ENCODE data around the gene PXN. TPM values are rescaled to one million over a fixed set of nuclear protein-coding genes. Genes with fewer than 3 reads are reported as not detected.
A peak's percentile ranks its signal among the peaks of the same experiment; 100 is the strongest.

Gene PXN
- 40.1 and 46.9 TPM in 2 replicates for total RNA-seq (2014; rRNA removed; shearing (Covaris generic))
- 31.3 and 36.8 TPM in 2 replicates for polyA plus RNA-seq (2014; cell fraction: nucleus; rRNA removed)

GRCh38 chr12:120265473-120266179, at the start of gene PXN:
Gene PXN (minus strand): TSS chr12:120265730. CDS start chr12:120265629, 101 bp downstream.
- peak; percentile 76 for DNase-seq (ENCODE audit: extremely low read depth, low read depth)

GRCh38 chr12:120314220-120314619, 48.7 kb upstream of the PXN start:
- no peak for DNase-seq (ENCODE audit: extremely low read depth, low read depth)

DNA sequence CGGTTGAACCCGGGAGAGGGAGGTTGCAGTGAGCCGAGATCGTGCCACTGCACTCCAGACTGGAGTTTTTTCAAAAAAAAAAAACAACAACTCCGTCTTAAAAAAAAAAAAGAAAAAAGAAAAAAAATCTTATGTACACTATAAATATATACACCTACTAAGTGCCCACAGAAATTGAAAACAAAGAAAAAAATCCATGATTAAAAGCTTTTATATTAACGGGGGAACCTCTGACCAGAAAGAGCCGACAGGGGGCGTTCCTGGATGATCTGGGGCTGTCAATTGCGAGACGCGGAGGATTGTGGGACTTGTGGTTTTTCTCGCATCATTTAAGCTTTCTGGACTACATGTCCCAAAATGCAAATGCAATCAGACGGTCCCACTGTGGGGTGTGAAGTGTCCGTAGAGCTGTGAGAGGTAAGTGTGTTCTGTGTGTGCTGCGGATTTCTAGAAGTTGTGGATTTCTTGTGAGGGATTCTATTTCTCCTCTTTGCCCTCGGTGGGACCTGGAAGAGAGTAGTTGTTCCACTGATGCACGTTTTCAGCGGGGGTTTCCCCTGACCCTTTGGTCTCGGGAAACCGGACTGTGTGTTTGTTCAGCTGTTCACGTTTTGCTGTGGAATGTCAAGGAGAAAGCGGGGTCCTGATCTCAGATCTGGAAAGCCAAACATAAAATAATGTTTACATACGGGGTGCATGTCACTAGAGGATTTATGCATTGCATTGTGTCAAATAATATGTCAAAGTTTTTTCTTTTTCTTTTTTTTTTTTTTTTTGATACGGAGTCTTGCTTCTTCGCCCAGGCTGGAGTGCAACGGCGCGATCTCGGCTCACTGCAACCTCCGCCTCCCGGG, 36.7 kb upstream of the PXN start, which contains the start of gene SIRT4:
TSS of gene SIRT4 (plus strand) at position 360 of the 854 bp plus-strand sequence. CDS start 1,241 bp downstream, outside the sequence.
- DNase-seq (ENCODE audit: extremely low read depth, low read depth): peak; percentile 95

GRCh38 chr12:120292661-120293531, 27.4 kb upstream of the PXN start, which contains the start of gene RNU4-1:
Gene RNU4-1 (minus strand): TSS chr12:120293237.
- peak; percentile 96 for DNase-seq (ENCODE audit: extremely low read depth, low read depth)

DNA sequence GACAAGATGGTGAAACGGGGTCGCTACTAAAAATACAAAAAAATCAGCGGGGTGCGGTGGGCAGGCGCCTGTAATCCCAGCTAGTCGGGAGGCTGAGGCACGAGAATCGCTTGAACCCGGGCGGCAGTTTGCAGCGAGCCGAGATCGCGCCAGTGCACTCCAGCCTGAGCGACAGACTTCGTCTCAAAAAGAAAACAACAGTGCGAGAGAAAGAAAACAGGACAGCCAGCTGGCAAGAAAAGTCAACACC, 26.8 kb upstream of the PXN start:
- DNase-seq (ENCODE audit: extremely low read depth, low read depth): no peak

DNA sequence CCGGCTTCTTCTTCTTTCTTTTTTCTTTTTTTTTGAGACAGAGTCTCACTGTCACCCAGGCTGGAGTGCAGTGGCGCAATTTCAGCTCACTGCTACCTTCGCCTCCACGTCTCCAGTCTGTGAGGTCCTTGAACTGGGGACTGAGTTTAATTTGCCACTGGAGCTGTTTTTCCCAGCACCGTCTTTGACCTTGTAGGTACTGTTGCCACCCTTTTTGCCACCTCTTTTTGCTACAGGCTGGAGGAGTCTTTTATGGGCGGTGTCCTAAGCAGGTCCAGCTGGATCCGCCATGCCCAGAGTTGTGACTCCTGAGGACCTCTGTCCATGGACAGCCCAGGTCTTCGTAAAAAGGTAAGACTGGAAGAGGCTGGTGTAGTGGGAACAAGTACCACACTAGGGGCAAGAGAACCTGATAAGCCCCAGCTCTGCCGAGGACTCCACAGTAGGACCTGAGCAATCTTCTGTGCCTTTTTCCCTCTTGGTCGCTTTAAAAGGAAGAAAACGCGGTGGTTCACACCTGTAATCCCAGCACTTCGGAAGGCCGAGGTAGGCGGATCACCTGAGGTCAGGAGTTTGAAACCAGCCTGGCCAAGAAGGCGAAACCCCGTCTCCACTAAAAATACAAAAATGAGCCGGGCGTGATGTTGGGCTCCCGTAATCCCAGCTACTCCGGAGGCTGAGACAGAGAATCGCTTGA, 25.2 kb upstream of the PXN start:
- no peak for DNase-seq (ENCODE audit: extremely low read depth, low read depth)

- DNase-seq (ENCODE audit: extremely low read depth, low read depth): no peak
These were observed 22.0 kb upstream of the PXN start for GRCh38 chr12:120287491-120287890.

DNA sequence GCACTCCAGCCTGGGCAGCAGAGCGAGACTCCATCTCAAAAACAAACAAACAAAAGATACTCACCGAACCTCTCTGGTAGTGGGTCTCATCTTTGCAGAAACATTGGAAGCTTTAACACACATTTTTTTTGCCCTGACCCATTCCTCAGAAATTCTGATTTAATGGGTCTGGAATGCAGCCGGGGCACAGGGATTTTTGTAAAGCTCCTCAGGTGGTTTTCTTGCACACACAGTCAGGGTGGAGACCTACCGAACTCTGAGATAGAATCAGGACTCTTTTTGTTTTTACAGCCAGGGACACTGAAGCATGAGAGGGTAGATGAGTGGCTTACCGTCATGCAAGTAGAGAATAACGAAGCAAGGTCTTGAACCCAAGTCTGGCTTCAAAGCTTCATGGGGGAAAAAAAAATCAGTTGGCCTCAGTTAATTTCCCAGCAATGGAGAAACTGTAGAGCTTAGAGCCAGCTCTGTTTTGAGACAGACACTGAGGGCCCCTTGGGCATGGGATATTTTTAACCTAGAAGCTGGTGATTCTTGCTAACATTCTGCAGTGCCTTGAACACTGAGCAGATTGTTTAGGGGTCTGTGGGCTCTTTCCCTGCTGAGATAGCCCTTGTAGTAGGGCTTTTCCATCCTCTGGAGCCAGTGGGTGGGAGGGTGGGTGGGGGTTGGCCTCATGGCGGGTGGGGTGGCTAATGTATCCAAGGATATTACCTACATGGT, 21.4 kb upstream of the PXN start:
- no peak for DNase-seq (ENCODE audit: extremely low read depth, low read depth)

DNA sequence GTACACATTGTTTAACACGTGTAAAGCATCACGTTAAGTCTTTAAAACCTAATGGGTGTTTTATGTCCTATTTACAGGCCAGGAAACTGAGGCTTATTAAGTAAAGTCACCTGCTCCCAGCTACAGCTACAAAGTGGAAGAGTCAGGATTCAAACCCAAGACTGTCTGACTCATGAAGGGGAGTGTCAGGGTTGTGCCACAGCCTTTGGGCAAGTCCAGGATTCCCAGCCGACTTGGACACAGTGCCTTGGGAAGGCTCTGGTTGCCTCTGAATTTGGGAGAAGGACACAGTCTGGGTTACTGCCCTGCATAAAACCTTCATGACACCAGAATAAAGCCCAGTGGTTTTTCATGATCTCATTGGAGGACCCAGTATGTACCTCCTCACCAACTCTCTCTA, 18.9 kb upstream of the PXN start:
- DNase-seq (ENCODE audit: extremely low read depth, low read depth): no peak

GRCh38 chr12:120283318-120283717, 17.8 kb upstream of the PXN start:
- DNase-seq (ENCODE audit: extremely low read depth, low read depth): no peak

DNA sequence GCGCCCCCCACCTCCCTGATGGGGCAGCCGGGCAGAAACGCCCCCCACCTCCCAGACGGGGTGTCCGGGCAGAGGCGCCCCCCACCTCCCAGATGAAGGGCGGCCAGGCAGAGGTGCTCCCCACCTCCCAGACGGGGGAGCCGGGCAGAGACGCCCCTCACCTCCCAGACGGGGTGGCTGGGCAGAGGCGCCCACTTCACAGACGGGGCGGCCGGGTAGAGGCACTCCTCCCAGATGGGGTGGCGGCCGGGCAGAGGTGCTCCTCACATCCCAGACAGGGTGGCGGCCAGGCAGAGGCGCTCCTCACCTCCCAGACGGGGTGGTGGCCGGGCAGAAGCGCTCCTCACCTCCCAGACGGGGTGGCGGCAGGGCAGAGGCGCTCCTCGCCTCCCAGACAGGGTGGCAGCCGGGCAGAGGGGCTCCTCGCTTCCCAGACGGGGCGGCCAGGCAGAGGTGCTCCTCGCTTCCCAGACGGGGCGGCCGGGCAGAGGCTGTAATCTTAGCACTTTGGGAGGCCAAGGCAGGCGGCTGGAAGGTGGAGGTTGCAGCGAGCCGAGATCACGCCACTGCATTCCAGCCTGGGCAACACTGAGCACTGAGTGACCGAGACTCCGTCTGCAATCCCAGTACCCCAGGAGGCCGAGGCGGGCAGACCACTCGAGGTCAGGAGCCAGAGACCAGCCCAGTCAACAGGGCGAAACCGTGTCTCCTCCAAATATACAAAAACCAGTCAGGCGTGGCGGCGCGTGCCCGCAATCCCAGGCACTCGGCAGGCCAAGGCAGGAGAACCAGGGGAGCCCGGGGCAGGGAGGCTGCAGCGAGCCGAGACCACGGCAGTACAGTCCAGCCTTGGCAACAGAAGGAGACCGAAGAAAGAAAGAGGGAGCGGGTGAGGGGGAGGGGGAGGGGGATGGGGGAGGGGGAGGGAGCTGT, 12.9 kb upstream of the PXN start:
- DNase-seq (ENCODE audit: extremely low read depth, low read depth): no peak

DNA sequence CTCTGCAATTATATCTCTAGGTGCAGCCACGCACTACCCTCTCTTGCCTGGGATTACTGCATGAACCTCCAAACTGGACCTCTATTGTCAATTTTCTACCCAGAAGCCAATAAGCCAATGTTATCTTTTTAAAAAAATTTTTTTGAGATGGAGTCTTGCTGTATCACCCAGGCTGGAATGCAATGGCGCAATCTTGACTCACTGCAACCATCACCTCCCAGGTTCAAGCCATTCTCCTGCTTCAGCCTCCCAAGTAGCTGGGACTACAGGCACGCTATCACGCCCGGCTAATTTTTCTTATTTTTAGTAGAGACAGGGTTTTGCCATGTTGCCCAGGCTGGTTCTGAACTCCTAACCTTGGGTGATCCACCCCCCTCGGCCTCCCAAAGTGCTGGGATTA, 11.2 kb upstream of the PXN start:
- no peak for DNase-seq (ENCODE audit: extremely low read depth, low read depth)

DNA sequence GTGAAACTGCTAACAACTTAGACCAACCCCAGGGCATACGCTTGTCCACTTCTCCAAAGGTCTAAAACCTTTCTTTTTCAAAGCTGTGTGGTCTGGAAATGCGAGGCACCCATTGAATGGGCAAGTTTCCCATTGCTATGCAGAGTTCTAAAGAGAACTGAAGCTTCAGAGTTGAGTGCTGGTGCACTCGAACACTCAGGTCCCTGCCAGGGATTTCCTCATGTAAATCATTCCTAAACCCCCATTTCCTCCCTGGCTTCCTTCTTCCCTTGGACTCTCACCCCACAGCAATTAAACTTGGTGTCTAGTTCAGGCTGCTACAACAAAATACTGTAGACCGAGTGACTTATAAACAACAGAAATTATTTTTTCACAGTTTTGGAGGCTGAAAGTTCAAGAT, 2.2 kb upstream of the PXN start:
- no peak for DNase-seq (ENCODE audit: extremely low read depth, low read depth)

GRCh38 chr12:120266180-120266870, 795 bp upstream of the PXN start:
- DNase-seq (ENCODE audit: extremely low read depth, low read depth): no peak

DNA sequence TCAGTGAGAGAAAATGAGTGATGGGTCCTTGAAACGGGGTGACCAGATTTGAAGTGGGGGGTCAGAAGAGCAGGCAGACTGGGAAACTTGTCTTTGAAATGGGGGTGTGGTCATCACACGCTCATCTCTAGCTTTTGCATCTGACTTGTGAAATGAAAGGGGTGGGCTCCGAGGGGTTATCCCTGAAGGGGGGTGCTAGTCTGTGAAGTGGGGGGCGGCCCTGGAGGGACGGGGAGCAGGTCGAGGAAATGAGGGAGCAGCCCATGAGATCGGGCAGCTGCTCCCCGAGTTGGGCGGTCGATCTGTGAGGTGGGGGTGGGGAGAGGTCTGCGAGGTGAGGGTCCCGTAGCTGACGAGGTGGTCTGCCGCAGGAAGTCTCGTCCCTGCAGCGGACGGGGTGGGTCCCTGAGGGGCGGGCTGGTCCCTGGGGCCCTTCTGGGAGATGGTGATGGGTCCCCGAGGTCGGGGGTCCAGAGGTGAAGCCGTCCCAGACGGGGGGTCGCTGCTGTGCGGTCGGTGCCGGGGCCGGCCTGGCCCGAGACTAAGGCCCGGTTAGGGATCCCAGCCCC, 542 bp downstream of the PXN start:
- DNase-seq (ENCODE audit: extremely low read depth, low read depth): no peak

DNA sequence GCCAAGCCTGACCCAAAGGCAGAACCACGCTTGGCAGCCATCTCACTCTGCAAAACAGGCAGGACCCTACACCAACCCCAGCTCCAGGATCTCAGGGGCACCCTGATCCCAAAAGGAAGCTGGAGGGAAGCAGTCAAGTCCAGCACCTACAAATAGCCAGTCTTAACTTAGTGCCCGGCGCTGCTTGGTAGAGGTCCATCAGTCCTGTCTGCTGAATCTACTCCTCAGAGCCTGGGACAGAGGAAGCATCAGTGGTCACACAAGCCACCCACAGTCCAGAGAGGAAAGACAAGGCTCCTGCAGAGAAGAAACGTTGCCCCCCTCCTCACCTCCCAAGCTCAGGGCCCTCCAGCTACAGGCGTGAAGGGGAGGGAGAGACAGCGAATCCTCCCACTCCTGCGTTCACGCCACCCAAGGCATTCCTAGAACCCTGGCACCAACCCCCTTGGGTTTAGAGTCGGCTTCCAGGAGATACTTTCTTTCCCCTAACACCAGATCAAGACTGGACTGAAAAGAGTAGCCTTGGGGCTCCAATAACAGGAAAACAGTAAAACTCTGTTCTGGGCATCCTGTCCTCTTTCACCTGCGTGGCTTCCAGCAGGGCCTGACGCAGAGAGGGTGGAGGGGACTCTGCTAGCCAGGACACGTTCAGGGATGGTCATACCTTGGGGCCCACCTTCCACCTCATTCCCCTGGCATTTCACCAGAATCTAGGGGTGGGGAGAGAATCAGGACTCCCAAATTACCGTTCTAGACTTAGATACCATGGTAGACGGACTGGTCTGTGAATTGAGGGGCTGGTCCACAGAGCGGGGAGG, 1.2 kb downstream of the PXN start:
- no peak for DNase-seq (ENCODE audit: extremely low read depth, low read depth)

GRCh38 chr12:120263748-120264085, 1.8 kb downstream of the PXN start:
- no peak for DNase-seq (ENCODE audit: extremely low read depth, low read depth)

Measured in NCI-H460 (cell line).